Measurements from ENCODE around the gene PNPLA6.

GRCh38 chr19:7526059-7526929, 9.2 kb upstream of the PNPLA6 start:
- TF ChIP-seq CTCF (IDR thresholded peaks at IDR 0.05) (no peak), POLR2AphosphoS5 (IDR thresholded peaks at IDR 0.05; ENCODE audit: insufficient read depth in 1 of 2, low read depth in 1 of 2) (no peak), POLR2A (IDR thresholded peaks at IDR 0.05) (no peak)
